ENCODE measurements around the gene NOC4L.

The NOC4L gene

DNA sequence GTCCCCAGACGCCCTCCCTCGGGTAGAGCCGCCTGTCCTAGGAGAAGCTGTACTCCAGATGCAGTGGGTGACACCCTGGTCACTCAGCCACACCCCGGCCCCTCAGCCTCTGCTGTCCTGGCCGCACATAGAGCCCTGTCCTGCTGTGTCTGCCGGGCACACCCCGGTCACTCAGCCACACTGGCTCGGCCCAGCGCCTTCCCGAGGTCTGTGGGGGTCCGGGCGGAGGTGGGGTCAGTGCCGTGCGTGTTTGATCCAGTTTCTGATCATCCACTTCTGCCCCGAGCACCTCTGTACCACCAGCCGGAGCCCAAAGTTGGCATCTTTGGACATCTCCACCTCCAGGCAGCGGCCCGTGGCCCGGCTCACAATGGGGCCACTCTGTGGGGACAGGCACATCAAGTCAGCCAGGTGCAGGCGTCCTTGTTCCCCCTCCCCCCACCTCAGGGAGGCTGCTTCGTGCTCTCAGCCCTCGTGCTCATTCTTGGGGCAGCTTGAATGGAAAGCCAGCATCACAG lies 52.7 kb downstream of the NOC4L start:
- DNase-seq (ENCODE audit: low read depth in 2 of 2), result no peak

DNA sequence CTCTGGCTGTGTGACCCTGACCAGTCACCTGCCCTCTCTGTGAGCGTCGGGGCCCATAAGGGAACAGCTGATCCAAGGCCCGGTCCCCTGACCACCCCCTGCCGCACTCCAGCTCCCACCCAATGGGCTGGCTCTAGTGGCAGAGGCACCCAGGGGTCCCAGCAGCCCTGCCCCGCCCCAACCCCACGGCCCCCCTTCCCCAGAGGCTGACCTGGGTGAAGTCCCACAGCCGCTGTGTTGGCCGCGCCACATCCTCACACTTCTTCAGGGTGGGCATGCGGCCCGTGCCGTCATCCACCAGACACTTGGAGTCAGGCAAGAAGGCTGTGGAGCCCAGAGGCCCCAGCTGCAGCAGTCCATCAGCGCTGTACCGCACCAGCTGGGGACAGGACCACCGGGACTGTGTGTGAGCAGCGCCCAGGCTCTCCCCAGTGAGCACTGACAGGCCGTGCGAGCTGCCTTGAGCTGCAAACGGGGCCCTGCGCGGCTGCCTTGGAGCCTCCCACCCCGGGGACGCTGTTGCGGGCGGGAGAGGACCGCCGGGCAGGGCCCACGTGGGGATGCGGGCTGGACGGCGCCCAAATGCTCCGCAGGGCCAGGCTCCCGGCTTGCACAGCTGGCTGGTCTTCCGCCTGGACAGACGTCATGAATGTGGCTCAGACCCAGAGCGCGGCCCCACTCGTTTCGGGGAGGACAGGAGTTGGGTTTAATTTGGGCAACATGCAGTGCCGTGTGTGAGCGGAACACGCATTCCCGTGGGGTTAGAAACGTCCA lies 53.5 kb downstream of the NOC4L start:
- no peak for DNase-seq (ENCODE audit: low read depth in 2 of 2)

DNA sequence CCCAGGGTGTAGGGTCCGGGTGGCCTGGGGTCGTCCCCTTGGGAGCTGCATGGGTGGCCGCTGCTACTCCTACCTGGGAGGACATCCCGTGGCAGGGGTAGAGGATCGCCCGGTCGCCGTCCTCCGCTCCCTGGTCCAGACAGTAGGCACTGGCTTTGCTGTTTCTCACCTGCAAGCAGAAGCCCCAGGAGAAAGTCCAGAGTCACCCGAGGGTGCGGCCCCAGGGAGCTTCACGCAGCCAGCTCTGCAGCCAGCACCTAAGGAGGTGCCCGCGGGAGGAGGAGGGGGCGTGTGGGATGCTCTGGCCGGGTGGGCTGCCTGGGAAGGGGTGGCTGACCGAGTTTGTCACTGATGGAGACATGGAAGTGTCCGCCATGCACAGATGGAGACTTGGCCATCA lies 54.8 kb downstream of the NOC4L start:
- DNase-seq (ENCODE audit: low read depth in 2 of 2), result no peak

DNA sequence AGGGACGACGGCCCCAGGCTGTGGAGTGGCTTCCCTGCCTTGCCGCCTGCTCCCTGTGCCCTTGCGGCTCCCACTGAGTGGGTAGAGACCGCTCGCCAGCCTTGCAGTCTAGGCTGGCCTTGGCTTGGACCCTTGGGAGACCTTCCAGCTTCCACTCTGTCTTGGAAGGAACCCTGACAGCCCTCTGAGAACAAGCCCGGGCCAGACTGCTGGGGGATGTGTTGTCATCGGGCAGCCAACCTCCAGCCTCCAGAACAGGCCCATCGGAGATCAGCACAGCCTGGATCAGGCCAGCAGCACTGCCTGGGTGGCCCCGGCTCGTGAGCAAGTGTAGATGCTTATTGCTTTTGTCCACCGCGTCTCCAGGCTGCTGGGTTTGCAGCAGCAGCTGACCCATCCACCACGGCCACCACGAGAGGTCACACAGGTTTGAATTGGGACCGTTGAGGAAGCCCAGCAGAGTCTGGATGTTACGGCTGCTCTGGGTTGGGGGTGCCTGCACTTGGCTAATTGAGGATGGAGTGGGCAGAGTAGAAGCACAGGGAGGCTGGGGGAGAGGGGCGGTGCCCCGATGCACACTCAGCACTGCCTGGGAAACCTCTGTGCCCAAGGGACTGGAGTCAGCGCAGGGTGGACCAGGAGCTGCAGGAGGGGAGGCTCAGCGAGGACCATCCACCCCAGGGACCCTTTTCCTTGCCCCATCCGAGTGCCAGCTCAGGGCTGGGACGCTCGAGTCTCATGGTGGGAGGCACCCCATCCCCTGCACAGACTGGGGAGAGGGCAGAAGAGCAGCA lies 55.5 kb downstream of the NOC4L start:
- DNase-seq (ENCODE audit: low read depth in 2 of 2), result no peak

DNA sequence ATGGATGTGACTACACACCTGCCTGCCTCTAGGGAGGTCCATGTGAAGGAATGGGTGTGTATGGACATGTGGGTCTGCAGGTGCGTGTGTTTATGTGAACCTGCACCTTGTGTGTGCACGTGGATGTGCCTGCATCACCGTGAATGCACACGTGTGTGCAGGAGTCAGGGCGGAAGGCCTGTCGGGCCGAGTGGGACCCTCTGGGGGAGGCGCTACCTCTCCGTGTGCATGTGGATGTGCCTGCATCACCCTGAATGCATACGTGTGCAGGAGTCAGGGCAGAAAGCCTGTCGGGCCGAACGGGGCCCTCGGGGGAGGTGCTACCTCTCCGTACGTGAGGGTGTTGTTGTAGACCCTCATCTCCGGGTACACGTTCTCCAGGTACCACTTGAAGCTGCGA lies 56.5 kb downstream of the NOC4L start:
- no peak for DNase-seq (ENCODE audit: low read depth in 2 of 2)

DNA sequence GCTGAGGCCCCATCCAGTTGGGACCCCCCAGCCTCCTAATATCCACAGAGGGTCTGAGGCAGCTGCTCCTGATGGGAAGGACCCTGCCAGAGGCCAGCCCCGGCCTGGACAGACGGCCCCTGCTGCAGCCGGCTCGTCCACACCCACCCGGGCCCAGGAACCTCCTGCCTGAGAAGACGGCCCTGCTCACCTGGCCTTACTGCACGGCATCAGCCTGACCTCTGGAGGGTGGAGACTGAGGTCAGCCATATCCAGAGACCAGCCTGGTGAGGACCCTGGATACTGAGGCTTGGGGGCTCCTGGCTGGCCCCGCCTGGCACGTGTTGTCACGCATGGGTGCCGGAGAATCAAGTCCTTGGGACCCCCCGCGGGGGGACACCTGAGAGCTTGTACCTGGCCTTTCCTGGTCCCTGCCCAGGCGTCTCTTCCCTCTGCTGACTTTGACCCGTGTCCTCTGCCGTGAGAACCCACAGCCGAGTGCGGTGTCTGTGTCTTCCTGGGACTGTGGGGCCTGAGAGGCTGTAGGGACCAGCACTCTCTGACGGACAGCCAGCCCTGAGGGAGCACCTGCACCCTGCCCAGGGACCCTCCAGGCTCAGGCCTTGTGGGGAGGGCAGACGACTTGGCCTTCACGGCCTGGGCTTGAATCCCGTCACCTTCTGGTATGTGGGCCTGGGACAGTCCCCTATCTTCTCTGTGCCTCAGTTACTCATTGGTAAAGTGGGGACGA lies 57.3 kb downstream of the NOC4L start:
- DNase-seq (ENCODE audit: low read depth in 2 of 2), result no peak
